GM12801 (cell line): ENCODE measurements around the gene CHST5.

ENCODE experiments used
- CTCF ChIP-seq: IDR thresholded peaks from one replicate; pipeline ENCODE4 v1.5.1; 2011; ENCODE audit warnings: control low read depth; ENCODE audit not compliant: insufficient read length; ENCODE audit errors: extremely low read depth

CHST5 gene

GRCh38 chr16:75535901-75536300 is at the start of gene CHST5:
CHST5 (minus strand) TSS chr16:75536108; CDS start chr16:75530384, 5,724 bp downstream.
- no peak for TF ChIP-seq CTCF

DNA sequence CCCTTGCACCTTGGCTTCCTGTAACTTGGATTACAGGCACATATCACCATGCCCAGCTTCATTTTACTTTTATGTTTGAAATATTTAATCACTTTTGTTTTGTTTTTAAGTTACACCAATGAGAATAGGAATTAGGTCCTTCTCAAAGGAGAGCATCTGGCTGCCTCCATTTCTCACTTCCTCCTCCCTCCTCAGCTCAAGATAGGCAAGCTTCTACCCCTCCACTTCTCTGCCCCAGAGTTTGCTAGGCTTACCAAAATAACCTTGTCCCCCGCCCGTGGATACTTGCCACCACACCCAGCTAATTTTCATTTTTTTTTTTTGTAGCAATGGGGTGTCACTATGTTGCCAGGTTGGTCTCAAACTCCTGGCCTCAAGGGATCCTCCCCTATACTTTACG is 48.2 kb upstream of the CHST5 start:
- no peak for TF ChIP-seq CTCF

GRCh38 chr16:75579281-75579834 is 43.5 kb upstream of the CHST5 start:
- no peak for TF ChIP-seq CTCF

- TF ChIP-seq CTCF = no peak
These were observed 42.8 kb upstream of the CHST5 start for GRCh38 chr16:75578725-75579124.

DNA sequence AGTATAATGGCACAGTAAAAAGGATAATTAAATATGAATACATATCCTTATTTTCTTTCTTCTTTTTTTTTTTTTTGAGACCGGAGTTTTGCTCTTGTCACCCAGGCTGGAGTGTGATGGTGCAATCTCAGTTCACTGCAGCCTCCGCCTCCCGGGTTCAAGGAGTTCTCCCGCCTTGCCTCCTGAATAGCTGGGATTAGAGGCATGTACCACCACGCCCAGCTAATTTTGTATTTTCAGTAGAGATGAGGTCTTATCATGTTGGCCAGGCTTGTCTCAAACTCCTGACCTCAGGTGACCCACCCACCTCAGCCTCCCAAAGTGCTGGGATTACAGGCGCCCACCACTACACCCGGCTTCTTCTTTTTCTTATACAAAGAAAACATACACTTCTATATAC is 42.3 kb upstream of the CHST5 start:
- no peak for TF ChIP-seq CTCF

DNA sequence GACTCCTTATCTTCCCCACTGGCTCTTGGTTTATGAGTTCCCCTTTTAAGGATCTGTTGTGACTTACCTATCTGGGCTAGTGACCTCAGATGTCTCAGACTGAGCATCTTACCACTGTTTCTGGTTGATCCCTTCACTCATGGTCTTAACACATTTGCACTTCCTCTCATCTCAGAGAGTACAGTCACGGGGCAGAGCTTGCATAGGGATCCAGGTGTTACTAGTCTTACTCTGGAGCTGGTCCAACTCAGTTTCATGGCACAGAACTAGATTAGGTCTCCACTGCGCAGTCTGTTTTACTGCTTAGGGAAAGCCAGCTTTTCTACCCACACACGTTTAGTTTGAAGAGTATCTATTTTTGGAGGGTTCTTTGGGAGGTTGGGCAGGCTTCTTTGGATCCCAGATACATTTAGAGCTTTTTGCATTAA is 40.5 kb upstream of the CHST5 start:
- no peak for TF ChIP-seq CTCF

DNA sequence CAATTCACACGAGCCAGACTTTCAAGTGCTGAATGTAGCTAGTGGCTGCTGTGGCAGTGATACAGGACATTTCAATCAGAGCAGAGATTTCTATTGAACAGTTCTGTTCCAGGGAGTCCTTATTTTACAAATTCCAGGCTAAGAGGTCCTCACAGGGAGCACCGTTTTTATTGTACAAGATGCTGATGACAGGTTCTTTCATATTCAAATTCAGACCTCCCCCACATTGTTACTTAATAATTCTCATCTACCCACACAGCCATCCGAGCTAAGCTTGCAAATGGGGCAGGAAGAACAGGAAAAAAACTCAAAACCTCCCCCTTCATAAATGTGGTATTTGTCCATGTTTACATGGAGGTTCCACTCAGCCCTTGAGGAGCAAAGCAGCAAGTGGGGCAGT is 40.0 kb upstream of the CHST5 start:
- TF ChIP-seq CTCF = no peak
